Measurements from ENCODE around the gene BAZ1A.

Gene BAZ1A, protein sequence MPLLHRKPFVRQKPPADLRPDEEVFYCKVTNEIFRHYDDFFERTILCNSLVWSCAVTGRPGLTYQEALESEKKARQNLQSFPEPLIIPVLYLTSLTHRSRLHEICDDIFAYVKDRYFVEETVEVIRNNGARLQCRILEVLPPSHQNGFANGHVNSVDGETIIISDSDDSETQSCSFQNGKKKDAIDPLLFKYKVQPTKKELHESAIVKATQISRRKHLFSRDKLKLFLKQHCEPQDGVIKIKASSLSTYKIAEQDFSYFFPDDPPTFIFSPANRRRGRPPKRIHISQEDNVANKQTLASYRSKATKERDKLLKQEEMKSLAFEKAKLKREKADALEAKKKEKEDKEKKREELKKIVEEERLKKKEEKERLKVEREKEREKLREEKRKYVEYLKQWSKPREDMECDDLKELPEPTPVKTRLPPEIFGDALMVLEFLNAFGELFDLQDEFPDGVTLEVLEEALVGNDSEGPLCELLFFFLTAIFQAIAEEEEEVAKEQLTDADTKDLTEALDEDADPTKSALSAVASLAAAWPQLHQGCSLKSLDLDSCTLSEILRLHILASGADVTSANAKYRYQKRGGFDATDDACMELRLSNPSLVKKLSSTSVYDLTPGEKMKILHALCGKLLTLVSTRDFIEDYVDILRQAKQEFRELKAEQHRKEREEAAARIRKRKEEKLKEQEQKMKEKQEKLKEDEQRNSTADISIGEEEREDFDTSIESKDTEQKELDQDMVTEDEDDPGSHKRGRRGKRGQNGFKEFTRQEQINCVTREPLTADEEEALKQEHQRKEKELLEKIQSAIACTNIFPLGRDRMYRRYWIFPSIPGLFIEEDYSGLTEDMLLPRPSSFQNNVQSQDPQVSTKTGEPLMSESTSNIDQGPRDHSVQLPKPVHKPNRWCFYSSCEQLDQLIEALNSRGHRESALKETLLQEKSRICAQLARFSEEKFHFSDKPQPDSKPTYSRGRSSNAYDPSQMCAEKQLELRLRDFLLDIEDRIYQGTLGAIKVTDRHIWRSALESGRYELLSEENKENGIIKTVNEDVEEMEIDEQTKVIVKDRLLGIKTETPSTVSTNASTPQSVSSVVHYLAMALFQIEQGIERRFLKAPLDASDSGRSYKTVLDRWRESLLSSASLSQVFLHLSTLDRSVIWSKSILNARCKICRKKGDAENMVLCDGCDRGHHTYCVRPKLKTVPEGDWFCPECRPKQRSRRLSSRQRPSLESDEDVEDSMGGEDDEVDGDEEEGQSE (N-terminal part only)

DNA sequence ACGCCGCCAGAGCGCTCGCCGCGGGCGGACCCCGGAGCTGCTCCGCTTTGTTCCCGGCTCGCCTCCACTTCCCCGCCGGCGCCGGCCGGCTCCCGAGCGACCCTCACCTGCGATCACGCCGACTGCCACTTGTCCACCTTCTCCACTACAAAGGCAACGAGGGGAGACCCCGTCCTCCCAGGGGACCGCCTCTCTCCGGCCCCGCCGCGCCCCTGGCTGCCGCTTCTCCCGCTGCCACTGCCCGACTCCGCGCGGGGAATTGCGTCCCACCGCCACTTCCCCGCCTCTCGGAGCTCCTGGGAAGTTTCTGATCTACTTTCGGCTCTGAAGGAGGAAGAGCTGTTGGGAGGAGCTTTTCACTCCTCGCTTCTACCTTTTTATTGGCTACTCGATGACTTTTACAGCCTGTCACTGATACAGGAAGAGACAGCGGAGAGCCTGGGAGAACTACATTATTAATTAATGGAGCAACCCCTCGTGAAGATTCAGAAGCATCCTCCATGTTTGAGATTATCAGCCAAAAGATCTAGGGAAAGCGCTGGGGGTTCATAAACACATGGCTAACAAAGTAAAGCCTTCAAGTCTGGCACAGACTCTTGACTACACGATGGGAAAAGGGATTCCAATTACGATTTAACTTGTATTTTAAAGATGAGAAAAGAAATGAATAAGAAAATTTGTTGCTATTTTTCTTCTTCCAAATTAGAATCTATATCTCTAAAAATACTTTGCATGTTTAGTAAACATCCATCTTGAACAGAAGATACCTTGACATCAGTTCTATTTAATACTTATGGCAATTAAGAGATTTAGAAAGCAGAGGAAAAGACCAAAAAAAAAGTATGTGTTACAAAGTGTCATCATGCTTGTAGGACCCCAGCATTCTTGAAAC, at the start of gene BAZ1A:
TSS of gene BAZ1A (minus strand) at position 330 of the 892 bp plus-strand sequence. CDS start 756 bp downstream, outside the sequence.
- peak; percentile 95 for DNase-seq

DNA sequence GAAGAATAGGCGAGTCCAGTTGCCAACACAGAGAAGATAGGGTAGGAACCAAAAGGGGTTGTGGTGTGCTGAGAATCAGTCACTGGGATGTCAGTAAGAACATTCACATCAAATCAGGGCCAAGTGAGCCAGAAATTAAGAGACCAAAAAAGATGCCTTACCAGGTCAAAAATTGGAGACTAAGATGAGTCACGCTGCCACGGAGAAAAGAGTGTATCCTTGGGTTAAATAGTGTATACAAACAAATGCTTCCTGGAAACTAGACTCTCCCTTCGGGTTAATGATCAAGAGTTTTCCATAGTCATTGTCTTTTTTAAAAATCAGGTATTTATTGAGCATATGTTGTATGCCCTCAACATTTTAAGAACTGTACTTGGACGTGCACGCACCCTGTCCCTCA, 45.2 kb upstream of the BAZ1A start:
- DNase-seq, result no peak

DNA sequence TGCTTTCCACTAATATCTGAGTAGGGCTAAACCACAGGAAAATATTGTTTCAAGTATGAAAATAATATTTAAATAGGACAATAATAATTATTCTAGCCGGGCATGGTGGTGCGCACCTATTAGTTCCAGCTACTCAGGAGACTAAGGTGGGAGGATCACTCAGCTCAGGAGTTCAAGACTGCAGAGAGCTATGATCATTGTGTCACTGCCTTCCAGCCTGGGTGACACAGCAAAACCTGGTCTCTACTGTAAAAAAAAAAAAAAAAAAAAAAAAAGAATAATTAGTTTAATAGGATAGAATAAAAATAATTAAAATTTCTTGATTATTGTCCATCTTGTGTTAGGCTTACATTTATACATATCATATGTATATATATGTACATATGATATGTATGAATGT, 38.5 kb upstream of the BAZ1A start:
- no peak for DNase-seq

DNA sequence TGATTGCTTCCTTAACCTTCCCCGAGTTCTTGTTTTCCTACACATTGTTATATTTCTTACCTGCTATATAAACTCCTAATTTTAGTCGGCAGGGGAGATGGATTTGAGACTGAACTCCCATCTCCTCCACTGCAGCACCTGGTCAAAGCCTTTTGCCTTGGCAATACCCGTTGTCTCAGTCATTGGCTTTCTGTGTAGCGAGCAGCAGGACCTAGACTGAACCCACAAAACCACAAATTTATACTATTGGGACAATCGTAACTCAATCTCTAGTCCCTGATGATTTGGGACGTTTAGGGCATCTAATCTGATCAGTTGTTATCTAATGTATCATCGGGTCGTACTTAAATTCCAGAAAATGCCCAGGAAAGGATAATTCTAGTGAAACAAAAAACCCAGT, 37.8 kb upstream of the BAZ1A start:
- no peak for DNase-seq

DNA sequence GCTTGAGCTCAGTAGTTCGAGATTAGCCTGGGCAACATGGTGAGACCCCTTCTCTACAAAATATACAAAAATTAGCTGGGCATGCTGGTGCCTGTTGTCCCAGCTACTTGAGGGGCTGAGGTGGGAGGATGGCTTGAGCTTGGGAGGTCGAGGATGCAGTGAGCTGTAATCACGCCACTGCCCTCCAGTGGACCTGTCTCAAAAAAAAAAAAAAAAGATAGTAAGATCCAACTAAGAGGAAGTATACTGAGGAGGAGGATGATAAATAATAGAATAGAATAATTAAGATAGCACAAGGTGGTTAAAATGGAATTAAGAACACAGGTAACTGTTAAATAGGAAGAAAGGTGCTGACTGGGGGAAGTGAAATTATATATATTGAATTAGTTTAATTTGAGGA, 37.0 kb upstream of the BAZ1A start:
- no peak for DNase-seq

DNA sequence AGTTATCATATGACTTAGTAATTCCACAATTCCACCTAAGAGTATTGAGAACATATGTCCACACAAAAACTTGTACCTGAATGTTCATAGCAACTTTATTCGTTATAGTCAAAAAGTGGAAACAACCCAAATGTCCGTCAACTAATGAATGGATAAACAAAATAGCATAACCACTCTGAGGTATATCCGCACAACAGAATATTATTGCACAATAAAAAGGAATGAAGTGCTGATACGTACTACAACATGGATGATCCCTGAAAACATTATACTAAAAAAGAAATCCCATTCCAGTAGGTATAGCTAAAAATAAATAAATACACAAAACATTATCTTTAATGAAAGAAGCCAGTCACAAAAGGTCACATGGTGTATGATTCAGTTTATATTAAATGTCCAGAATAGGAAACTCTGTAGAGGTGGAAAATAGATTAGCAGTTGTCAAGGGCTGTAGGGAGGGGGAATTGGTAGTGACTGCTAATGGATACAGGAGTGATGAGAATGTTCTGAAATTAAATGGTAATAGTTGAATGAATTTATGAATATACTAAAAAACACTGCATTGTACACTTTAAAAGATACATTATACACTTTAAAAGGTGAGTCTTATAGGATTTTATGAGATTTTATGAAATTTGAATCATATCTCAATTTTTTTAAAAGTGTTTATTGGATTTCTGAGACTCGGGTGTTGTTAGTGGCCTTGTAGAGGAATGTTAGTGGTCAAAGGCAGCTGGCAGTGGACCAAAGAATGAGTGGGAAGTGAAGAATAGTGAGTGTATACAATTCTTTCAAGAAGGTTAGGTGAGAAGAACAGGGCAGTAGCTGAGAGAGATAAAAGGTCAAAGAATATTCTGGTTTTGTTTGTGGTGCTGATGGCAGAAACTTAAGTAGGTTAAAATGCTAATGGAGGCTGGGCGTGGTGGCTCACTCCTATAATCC, 36.3 kb upstream of the BAZ1A start:
- no peak for DNase-seq

DNA sequence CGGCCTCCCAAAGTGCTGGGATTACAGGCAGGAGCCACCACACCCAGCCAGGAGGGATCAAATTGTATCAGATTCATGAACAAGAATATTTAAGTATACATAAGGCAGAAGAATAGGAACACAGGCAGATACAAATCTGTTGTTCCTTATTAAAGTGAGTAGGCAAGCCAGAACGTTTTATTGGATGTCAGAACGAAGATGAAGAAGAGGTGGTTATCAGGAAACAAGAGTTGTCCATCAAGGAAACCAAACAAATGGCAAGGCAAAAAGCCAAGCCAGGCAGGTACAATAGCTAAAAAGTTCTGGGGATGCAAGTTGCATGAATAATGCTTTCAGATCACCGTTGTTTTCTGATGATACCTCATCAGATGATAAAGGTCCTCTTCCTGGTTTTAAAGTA, 31.1 kb upstream of the BAZ1A start:
- DNase-seq, result no peak

DNA sequence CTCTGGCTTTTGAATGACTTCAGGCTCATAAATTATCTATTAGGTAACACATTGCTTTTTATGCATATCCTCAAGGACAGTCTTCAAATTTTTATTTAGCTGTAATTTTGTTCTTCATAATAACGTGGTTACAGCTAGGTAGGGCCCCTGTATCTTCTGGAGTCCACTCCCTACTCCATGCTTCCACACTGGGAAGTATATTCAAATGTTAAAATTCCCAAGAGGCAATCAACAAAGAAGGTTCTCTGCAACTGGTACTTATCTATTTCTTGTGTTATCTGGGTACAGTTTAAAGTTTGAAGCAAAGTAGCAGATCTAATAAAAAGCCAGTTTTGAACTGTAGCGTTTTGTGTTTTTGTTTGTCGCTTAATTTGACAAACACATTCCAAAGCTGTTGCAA, 20.1 kb upstream of the BAZ1A start:
- no peak for DNase-seq

DNA sequence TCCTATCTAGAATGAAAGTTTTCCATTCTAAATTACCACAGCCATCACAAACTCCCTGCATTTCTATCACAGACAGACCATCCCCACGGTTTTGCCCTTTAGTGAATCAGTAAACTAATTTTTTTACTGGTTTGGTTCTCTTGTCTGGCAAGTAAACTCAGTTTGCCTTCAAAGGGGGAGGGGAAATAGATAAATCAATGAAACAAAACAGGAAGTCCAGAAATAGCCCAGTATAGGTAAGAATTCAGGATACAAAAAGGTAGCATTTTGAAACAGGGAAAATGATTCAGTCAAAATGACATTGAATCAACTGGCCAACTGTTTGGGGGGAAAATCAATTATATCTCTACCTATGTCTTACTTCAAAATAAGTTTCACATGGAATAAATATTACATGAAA, 15.8 kb upstream of the BAZ1A start:
- no peak for DNase-seq

DNA sequence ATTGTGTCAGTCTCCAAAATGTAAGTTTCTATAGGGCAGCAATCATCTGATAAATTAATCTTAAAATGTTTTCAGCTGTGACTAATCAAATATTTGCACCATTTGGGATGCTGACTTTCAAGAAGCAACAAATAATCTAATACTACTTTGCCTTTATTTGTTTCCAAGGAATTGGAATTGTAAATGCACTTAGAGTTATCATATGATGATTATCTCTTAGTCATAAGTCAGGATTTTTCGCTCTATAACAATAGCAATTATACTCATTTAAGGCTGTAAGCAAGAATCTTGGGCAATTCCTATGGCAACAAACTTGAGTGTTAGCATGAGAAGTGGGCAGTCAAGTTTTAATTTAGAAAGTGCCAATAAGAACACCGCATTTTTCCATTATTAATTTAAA, 13.0 kb upstream of the BAZ1A start:
- DNase-seq, result no peak

DNA sequence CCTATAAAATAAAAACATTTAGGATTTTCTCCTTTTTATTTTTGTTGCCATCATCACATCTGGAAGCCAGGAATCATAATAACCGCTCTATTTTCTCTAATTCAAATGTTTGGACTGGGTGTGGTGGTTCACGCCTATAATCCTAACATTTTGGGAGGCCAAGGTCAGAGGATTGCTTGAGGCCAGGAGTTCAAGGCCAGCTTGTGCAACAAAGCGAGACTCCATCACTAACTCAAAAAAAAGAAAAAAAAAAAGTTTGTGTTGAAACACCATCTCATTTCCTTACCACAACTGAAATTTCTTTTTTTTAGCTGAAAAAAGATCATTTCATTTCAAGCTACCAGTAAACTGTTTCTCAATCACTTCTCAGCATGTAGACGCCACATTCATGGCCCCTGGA, 8.8 kb upstream of the BAZ1A start:
- DNase-seq, result no peak

DNA sequence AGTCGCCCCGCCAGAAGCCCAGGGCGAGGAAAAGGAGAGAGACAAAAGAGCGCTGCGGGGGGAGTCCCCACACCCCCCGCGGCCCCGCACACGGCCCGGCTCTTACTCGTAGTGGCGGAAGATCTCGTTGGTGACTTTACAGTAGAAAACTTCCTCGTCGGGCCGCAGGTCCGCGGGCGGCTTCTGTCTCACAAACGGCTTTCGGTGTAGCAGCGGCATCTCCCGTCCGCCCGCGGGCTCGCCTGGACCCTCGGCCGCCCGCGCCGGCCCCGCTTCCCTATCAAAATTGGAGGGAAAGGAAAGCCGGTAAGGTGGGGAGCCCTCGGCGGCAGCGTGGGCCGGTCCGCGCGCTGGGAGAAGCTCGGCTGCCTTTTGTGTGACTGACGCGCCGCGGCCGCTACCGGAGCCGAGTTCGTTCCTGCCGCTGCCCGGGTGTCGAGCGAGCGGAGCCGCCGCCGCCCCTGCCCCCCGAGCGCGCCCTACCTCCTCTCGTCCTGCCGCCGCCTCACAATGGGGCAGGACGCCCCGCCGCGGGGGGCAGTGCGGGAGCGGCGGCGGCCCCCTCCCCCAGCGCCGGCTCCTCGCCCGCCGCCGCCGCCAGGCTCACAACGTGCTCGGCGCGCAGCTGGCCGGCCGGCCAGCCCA, 652 bp downstream of the BAZ1A start:
- DNase-seq, result peak; percentile 66

DNA sequence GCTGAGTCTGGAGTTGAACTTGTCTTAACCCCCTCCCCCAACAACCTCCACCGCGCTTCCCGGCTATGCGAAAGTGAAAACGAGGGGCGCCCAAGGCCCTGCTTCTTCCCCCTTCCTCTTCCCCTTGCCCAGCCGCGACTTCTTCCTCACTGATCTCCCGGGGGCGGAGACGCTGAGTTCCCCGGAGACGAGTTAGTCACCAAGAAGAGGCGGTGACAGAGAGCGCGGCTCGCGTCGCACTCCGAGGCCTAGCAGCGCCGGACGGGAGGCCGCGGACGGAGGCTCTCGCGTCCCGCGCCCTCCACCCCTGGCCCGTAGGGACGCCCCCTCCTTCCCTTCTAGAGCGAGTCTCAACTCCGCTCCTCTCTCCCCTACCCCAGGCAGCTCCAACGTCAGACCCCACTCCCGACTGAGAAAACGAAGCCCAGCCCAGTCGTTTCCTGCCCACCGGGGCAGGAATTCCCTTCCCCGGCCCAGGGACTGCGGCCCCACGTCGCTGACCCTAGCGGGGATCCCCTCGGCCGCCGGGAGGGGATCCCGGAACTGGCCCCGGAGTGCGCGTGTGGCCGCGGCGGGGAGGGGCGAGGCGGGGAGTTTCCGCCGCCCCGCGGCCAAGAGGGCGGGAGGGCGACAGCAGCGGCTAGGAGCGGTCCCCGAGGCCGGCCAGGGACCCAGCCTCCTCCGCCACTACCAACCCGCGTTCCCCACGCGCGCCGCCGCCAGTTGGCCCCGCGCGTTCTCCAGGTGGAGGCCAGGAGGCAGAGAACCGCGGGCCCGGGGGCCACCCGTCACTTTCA, 1.4 kb downstream of the BAZ1A start:
- DNase-seq, result peak; percentile 91

DNA sequence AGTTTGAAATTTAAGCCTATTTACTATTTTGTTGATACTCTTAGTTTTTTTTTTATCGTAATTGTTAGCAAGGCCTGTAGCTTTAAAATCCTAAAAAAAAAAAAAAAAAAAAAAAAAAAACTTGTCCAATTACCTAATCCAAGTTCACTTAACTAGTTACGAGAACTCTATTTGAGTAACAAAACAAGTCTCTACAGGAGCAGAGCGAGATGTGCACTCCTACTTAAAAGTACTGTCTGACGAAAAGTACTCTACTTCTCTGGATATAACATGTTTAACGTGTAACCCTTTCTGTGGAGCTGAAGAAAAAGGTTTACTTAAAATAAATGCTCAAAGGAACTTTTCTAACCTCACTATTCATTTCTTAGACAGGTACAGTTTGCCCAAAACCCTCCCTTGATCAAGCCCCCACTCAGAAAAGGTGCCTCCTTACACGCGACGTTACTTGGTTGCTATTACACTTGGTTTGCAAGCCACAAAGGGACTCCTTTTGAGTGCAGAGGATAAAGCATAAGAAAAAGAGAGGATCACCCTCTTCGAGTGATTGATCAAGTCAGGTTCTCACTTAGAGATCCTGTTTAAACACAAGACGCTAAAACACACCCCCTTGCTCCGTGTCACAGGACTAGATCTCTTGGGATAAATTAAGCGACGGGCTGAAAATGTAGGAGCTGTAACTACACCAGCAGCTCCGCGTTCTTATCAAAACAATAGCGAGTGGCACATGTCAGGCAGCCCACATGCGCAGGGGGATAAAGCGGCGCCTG, 2.2 kb downstream of the BAZ1A start:
- peak; percentile 47 for DNase-seq

DNA sequence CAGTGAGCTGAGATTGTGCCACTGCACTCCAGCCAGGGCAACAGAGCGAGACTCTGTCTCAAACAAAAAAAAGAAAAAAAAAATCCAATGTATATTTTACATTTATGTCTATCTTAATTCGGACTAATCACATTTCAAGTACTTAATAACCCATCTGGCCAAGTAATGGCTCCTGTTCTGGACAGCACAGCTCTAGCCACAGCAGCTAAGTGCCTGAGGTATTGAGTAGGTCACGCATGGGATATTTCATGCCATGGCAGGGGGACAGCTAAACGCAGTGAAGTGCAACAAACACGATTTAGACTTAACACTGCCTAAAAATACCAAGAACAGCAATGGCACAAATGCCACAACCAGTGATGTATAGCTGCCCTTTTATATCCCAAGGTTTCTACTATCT, 8.0 kb downstream of the BAZ1A start:
- DNase-seq, result peak; percentile 35

DNA sequence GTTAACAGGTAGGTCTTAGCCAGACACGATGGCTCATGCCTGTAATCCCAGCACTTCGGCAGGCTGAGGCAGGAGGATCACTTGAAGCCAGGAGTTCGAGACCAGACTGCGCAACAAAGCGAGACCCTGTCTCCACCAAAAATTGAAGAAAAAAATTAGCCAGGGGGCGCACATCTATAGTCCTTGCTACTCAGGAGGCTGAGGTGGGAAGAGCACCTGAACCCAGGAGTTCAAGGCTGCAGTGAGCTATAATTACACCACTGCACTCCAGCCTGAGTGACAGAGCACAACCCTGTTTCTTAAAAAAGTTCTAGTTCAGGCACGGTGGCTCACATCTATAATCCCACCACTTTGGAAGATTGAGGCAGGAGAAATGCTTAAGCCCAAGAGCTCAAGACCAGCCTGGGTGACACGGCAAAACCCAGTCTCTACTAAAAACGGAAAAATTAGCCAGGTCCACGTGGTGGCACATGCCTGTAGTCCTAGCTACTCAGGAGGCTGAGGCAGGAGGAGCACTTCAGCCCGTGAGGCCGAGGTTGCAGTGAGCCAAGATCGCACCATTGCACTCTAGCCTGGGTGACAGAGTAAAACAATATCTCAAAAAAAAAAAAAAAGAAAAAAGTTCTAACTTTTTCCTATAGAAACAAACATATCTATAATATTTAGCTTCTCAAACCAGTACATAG, 9.1 kb downstream of the BAZ1A start:
- DNase-seq, result peak; percentile 1

DNA sequence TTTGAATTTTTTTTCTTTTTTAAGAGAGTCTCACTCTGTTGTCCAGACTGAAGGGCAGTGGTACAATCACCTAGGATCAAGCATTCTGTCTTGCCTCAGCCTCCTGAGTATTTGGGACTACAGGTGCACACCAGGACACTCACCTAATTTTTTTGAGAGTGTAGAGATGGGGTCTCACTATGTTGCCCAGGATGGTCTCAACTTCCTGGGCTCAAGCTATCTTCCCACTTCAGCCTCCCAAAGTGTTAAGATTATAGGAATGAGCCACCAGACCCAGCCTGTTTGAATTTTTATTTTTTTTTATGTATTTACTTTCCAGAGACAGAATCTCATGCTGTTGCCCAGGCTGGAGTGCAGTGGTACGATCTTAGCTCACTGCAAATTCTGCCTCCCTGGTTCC, 11.3 kb downstream of the BAZ1A start:
- DNase-seq, result no peak

DNA sequence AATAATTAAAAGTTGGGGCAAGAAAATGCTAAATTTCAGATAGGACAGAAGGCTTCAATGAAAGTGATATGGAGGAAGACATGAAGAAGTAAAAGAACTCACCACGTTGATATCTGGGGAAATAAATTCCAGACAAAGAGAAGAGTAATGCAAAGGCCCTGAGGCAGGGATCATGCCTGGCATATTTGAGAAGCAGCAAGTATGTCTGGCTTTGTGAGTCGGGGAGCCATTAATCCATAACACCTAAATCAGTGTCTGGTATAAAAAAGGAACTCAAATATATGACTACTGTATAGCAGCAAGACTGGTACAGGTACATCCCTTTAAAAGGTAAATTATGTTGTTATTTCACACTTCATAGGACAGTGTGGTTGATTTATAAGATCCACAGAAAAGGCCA, 16.4 kb downstream of the BAZ1A start:
- DNase-seq, result no peak
